ENCODE results near the gene CACNA2D1. TPM values are rescaled to one million over a fixed set of nuclear protein-coding genes. Genes with fewer than 3 reads are reported as not detected.

The CACNA2D1 gene
- total and polyA plus RNA-seq, 2 donors (not counting 1 experiment from before 2014, with no cell fraction given) = 31.7 to 64.4 TPM

DNA sequence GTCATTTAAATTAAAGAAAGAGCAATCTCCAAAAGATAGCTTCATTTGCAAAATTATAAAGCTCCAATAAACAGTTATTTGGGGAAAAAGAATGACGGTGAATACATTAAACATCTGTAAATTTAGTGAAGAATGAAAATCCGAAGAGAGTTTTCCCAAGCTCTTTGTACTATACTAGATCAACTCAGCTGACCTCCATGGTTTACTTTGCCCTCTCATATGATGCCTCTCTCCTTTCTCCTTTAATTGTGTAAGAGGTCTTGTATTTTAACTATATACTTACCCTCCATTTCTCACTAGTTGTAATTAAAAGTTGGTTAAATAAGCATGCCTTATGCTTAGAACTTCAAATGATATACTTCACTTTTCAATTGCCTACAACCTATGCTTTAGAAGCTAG, 125.8 kb downstream of the CACNA2D1 start:
- H3K4me3 ChIP-seq (replicated peaks in 1 of 4; ENCODE audit: control extremely low read depth in 1 of 4, insufficient read depth in 1 of 4, low read depth in 3 of 4, low read length in 4 of 4) = no peak overlapping the region
- H3K4me2 ChIP-seq (ENCODE audit: extremely low read depth, insufficient read depth, low read length) = no peak overlapping the region
- no peak overlapping the region for H3K9ac ChIP-seq (ENCODE audit: insufficient read depth, low read length)
- H3K27ac ChIP-seq (ENCODE audit: insufficient read depth, low read length) = no peak overlapping the region
- H3K36me3 ChIP-seq (ENCODE audit: control insufficient read depth, insufficient read depth, low read length) = no peaks in the 10 kb centered on the region
- no peaks in the 10 kb centered on the region for H4K20me1 ChIP-seq (ENCODE audit: control insufficient read depth, extremely low read depth, insufficient read depth, low read length)
- H3K4me1 ChIP-seq (ENCODE audit: control insufficient read depth, extremely low read depth, insufficient read depth, low read length) = no peaks in the 10 kb centered on the region
- TF ChIP-seq, protein P1, sequence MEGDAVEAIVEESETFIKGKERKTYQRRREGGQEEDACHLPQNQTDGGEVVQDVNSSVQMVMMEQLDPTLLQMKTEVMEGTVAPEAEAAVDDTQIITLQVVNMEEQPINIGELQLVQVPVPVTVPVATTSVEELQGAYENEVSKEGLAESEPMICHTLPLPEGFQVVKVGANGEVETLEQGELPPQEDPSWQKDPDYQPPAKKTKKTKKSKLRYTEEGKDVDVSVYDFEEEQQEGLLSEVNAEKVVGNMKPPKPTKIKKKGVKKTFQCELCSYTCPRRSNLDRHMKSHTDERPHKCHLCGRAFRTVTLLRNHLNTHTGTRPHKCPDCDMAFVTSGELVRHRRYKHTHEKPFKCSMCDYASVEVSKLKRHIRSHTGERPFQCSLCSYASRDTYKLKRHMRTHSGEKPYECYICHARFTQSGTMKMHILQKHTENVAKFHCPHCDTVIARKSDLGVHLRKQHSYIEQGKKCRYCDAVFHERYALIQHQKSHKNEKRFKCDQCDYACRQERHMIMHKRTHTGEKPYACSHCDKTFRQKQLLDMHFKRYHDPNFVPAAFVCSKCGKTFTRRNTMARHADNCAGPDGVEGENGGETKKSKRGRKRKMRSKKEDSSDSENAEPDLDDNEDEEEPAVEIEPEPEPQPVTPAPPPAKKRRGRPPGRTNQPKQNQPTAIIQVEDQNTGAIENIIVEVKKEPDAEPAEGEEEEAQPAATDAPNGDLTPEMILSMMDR (conservative IDR thresholded peaks at IDR 0.05 in 1 of 2, IDR thresholded peaks at IDR 0.05 in 1 of 2; ENCODE audit: low read depth in 1 of 2, low read length in 2 of 2) = no peak
- TF ChIP-seq EZH2 (IDR thresholded peaks at IDR 0.05; ENCODE audit: low read length, missing control alignments) = no peak
- DNase-seq (ENCODE audit: low read depth in 2 of 2) = no peak
- no peaks in the 10 kb centered on the region for H3K27me3 ChIP-seq (ENCODE audit: control insufficient read depth, insufficient read depth, low read length)
- no peaks in the 10 kb centered on the region for H3K79me2 ChIP-seq (ENCODE audit: control insufficient read depth, insufficient read depth, low read length)
- no peak overlapping the region for H2AFZ ChIP-seq (ENCODE audit: low read length)
- H3K9me3 ChIP-seq (ENCODE audit: control insufficient read depth, insufficient read depth, low read depth, low read length) = no peaks in the 10 kb centered on the region

DNA sequence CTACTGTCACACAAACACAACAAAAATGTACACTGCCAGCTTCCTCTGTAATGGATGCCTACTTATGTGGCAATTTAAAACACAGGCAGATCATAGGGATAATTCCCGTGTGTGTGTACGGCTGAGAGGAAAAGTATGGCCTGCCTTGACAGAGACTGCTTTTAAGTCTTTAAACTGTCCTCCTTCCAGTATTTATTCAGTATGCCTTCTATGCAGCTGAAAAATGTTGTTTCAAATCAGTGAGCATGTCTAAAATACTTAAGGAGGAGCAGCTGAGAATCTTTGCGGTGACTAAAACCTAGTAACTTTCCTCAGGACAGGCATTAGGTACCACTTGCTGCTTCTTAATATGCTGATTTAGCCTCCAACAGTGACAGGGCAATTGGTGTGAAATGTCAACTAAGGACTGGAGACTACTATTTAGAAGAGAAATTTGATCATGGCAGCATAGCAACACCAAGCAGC, 126.3 kb downstream of the CACNA2D1 start:
- TF ChIP-seq, protein P1 (conservative IDR thresholded peaks at IDR 0.05 in 1 of 2, IDR thresholded peaks at IDR 0.05 in 1 of 2; ENCODE audit: low read depth in 1 of 2, low read length in 2 of 2) = no peak
- TF ChIP-seq EZH2 (IDR thresholded peaks at IDR 0.05; ENCODE audit: low read length, missing control alignments) = no peak

DNA sequence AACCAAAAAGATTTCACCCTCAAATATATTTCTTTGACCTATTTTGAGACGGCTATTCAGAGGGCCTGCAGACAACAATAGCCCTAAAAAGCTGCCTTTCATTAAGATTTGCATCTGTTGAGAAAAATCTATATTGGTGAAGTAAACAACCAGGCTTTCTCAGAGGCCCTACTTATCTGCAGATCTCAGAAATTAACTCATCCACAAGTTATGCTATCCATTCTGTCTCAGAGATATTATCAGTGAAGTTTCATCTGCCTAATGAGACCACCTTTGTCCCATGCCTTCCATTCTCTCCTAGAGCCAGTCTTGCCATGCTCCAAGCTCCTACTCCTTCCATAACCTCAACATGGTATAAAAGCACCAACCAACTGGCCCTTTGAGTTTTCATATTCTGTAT, 130.3 kb downstream of the CACNA2D1 start:
- H3K4me3 ChIP-seq (replicated peaks in 1 of 4; ENCODE audit: control extremely low read depth in 1 of 4, insufficient read depth in 1 of 4, low read depth in 3 of 4, low read length in 4 of 4) = no peak overlapping the region
- no peaks in the 10 kb centered on the region for H3K9me3 ChIP-seq (ENCODE audit: control insufficient read depth, insufficient read depth, low read depth, low read length)
- H3K27ac ChIP-seq (ENCODE audit: insufficient read depth, low read length) = no peak overlapping the region
- no peak for DNase-seq (ENCODE audit: low read depth in 2 of 2)
- no peak overlapping the region for H3K4me2 ChIP-seq (ENCODE audit: extremely low read depth, insufficient read depth, low read length)
- H2AFZ ChIP-seq (ENCODE audit: low read length) = no peak overlapping the region
- H3K9ac ChIP-seq (ENCODE audit: insufficient read depth, low read length) = no peak overlapping the region
- TF ChIP-seq EZH2 (IDR thresholded peaks at IDR 0.05; ENCODE audit: low read length, missing control alignments) = no peak
- TF ChIP-seq, protein P1 (conservative IDR thresholded peaks at IDR 0.05 in 1 of 2, IDR thresholded peaks at IDR 0.05 in 1 of 2; ENCODE audit: low read depth in 1 of 2, low read length in 2 of 2) = no peak
- no peaks in the 10 kb centered on the region for H3K27me3 ChIP-seq (ENCODE audit: control insufficient read depth, insufficient read depth, low read length)
- no peaks in the 10 kb centered on the region for H3K79me2 ChIP-seq (ENCODE audit: control insufficient read depth, insufficient read depth, low read length)
- H3K4me1 ChIP-seq (ENCODE audit: control insufficient read depth, extremely low read depth, insufficient read depth, low read length) = no peaks in the 10 kb centered on the region
- H3K36me3 ChIP-seq (ENCODE audit: control insufficient read depth, insufficient read depth, low read length) = no peaks in the 10 kb centered on the region
- no peaks in the 10 kb centered on the region for H4K20me1 ChIP-seq (ENCODE audit: control insufficient read depth, extremely low read depth, insufficient read depth, low read length)

More for the DNA sequence above, 126.3 kb downstream of the CACNA2D1 start:
- no peaks in the 10 kb centered on the region for H3K79me2 ChIP-seq (ENCODE audit: control insufficient read depth, insufficient read depth, low read length)
- H3K27ac ChIP-seq (ENCODE audit: insufficient read depth, low read length) = no peak overlapping the region
- H3K4me1 ChIP-seq (ENCODE audit: control insufficient read depth, extremely low read depth, insufficient read depth, low read length) = no peaks in the 10 kb centered on the region
- H3K9me3 ChIP-seq (ENCODE audit: control insufficient read depth, insufficient read depth, low read depth, low read length) = no peaks in the 10 kb centered on the region
- no peak overlapping the region for H2AFZ ChIP-seq (ENCODE audit: low read length)
- H3K36me3 ChIP-seq (ENCODE audit: control insufficient read depth, insufficient read depth, low read length) = no peaks in the 10 kb centered on the region
- no peaks in the 10 kb centered on the region for H3K27me3 ChIP-seq (ENCODE audit: control insufficient read depth, insufficient read depth, low read length)
- no peaks in the 10 kb centered on the region for H4K20me1 ChIP-seq (ENCODE audit: control insufficient read depth, extremely low read depth, insufficient read depth, low read length)
- no peak overlapping the region for H3K4me2 ChIP-seq (ENCODE audit: extremely low read depth, insufficient read depth, low read length)
- no peak overlapping the region for H3K4me3 ChIP-seq (replicated peaks in 1 of 4; ENCODE audit: control extremely low read depth in 1 of 4, insufficient read depth in 1 of 4, low read depth in 3 of 4, low read length in 4 of 4)
- H3K9ac ChIP-seq (ENCODE audit: insufficient read depth, low read length) = no peak overlapping the region
- DNase-seq (ENCODE audit: low read depth in 2 of 2) = no peak

Data from fibroblast of lung (primary cell).